ENCODE data around the gene ZFP92. TPM values are rescaled to one million over a fixed set of nuclear protein-coding genes. Genes with fewer than 3 reads are reported as not detected.

Gene ZFP92
- total RNA-seq, 1 experiment from 2014 or later = not detected

- H3K36me3 ChIP-seq (ENCODE audit: insufficient read depth, low read length) = no peaks in the 10 kb centered on the region
- H3K79me2 ChIP-seq (ENCODE audit: low read length) = no peaks in the 10 kb centered on the region
- H4K20me1 ChIP-seq (ENCODE audit: insufficient read depth, low read depth, low read length) = no peaks in the 10 kb centered on the region
- no peaks in the 10 kb centered on the region for H3K9me2 ChIP-seq (replicated peaks; ENCODE audit: insufficient read depth, low read length)
- H3K4me3 ChIP-seq (ENCODE audit: low read length) = no peak overlapping the region
- no peak overlapping the region for H3K27ac ChIP-seq (ENCODE audit: low read length)
- H3K27me3 ChIP-seq (ENCODE audit: low read length) = 0 out of 2 replicates have a peak, but pooled peaks cover 3% of the 10 kb centered on the region
- DNase-seq = no peak
- no peak overlapping the region for H2AFZ ChIP-seq (ENCODE audit: low read length)
- no peaks in the 10 kb centered on the region for H3K9me3 ChIP-seq (ENCODE audit: low read length)
- no peaks in the 10 kb centered on the region for H3K4me1 ChIP-seq (ENCODE audit: low read length)
- no peak overlapping the region for H3K9ac ChIP-seq (ENCODE audit: low read length)
- no peak overlapping the region for H3K4me2 ChIP-seq (ENCODE audit: low read depth, low read length, poor library complexity, severe bottlenecking)
Observed at GRCh38 chrX:153441981-153442380, 30.7 kb downstream of the ZFP92 start.

GRCh38 chrX:153442463-153442862 lies 31.2 kb downstream of the ZFP92 start:
- no peak overlapping the region for H3K4me2 ChIP-seq (ENCODE audit: low read depth, low read length, poor library complexity, severe bottlenecking)
- H3K4me3 ChIP-seq (ENCODE audit: low read length) = no peak overlapping the region
- H3K9ac ChIP-seq (ENCODE audit: low read length) = no peak overlapping the region
- H3K36me3 ChIP-seq (ENCODE audit: insufficient read depth, low read length) = no peaks in the 10 kb centered on the region
- H3K9me3 ChIP-seq (ENCODE audit: low read length) = no peaks in the 10 kb centered on the region
- no peak overlapping the region for H2AFZ ChIP-seq (ENCODE audit: low read length)
- H3K9me2 ChIP-seq (replicated peaks; ENCODE audit: insufficient read depth, low read length) = no peaks in the 10 kb centered on the region
- H3K4me1 ChIP-seq (ENCODE audit: low read length) = no peaks in the 10 kb centered on the region
- no peak for DNase-seq
- H3K27me3 ChIP-seq (ENCODE audit: low read length) = 0 out of 2 replicates have a peak, but pooled peaks cover 3% of the 10 kb centered on the region
- no peaks in the 10 kb centered on the region for H4K20me1 ChIP-seq (ENCODE audit: insufficient read depth, low read depth, low read length)
- H3K79me2 ChIP-seq (ENCODE audit: low read length) = no peaks in the 10 kb centered on the region
- H3K27ac ChIP-seq (ENCODE audit: low read length) = no peak overlapping the region

- no peak overlapping the region for H3K4me3 ChIP-seq (ENCODE audit: low read length)
Observed at GRCh38 chrX:153443476-153444332, 32.4 kb downstream of the ZFP92 start.

GRCh38 chrX:153444333-153445011 lies 33.2 kb downstream of the ZFP92 start:
- Histone ChIP-seq H3K36me3 (ENCODE audit: insufficient read depth, low read length) (no peaks in the 10 kb centered on the region), H3K27me3 (ENCODE audit: low read length) (0 out of 2 replicates have a peak, but pooled peaks cover 3% of the 10 kb centered on the region), H3K9me3 (ENCODE audit: low read length) (no peaks in the 10 kb centered on the region), H4K20me1 (ENCODE audit: insufficient read depth, low read depth, low read length) (no peaks in the 10 kb centered on the region), H3K27ac (ENCODE audit: low read length) (no peak overlapping the region), H3K4me3 (ENCODE audit: low read length) (no peak overlapping the region), H3K4me2 (ENCODE audit: low read depth, low read length, poor library complexity, severe bottlenecking) (no peak overlapping the region), H3K9ac (ENCODE audit: low read length) (no peak overlapping the region), H3K9me2 (replicated peaks; ENCODE audit: insufficient read depth, low read length) (no peaks in the 10 kb centered on the region), H2AFZ (ENCODE audit: low read length) (no peak overlapping the region), H3K79me2 (ENCODE audit: low read length) (no peaks in the 10 kb centered on the region), H3K4me1 (ENCODE audit: low read length) (no peaks in the 10 kb centered on the region)
- no peak for DNase-seq

More at GRCh38 chrX:153443476-153444332, 32.4 kb downstream of the ZFP92 start:
- no peak overlapping the region for H3K9ac ChIP-seq (ENCODE audit: low read length)
- no peaks in the 10 kb centered on the region for H3K4me1 ChIP-seq (ENCODE audit: low read length)
- H3K9me3 ChIP-seq (ENCODE audit: low read length) = no peaks in the 10 kb centered on the region
- H3K27ac ChIP-seq (ENCODE audit: low read length) = no peak overlapping the region
- DNase-seq = no peak
- no peaks in the 10 kb centered on the region for H3K79me2 ChIP-seq (ENCODE audit: low read length)
- no peaks in the 10 kb centered on the region for H3K9me2 ChIP-seq (replicated peaks; ENCODE audit: insufficient read depth, low read length)
- H3K36me3 ChIP-seq (ENCODE audit: insufficient read depth, low read length) = no peaks in the 10 kb centered on the region
- no peak overlapping the region for H2AFZ ChIP-seq (ENCODE audit: low read length)
- no peaks in the 10 kb centered on the region for H4K20me1 ChIP-seq (ENCODE audit: insufficient read depth, low read depth, low read length)
- H3K27me3 ChIP-seq (ENCODE audit: low read length) = 0 out of 2 replicates have a peak, but pooled peaks cover 3% of the 10 kb centered on the region
- H3K4me2 ChIP-seq (ENCODE audit: low read depth, low read length, poor library complexity, severe bottlenecking) = no peak overlapping the region

GRCh38 chrX:153445106-153445855 lies 34.0 kb downstream of the ZFP92 start:
- H3K9me3 ChIP-seq (ENCODE audit: low read length) = no peaks in the 10 kb centered on the region
- no peak overlapping the region for H3K27ac ChIP-seq (ENCODE audit: low read length)
- no peaks in the 10 kb centered on the region for H4K20me1 ChIP-seq (ENCODE audit: insufficient read depth, low read depth, low read length)
- H3K4me2 ChIP-seq (ENCODE audit: low read depth, low read length, poor library complexity, severe bottlenecking) = no peak overlapping the region
- DNase-seq = no peak
- no peaks in the 10 kb centered on the region for H3K36me3 ChIP-seq (ENCODE audit: insufficient read depth, low read length)
- H3K79me2 ChIP-seq (ENCODE audit: low read length) = no peaks in the 10 kb centered on the region
- no peaks in the 10 kb centered on the region for H3K27me3 ChIP-seq (ENCODE audit: low read length)
- no peaks in the 10 kb centered on the region for H3K4me1 ChIP-seq (ENCODE audit: low read length)
- no peaks in the 10 kb centered on the region for H3K9me2 ChIP-seq (replicated peaks; ENCODE audit: insufficient read depth, low read length)
- H3K4me3 ChIP-seq (ENCODE audit: low read length) = no peak overlapping the region
- H3K9ac ChIP-seq (ENCODE audit: low read length) = no peak overlapping the region
- H2AFZ ChIP-seq (ENCODE audit: low read length) = no peak overlapping the region

GRCh38 chrX:153445856-153446635 lies 34.8 kb downstream of the ZFP92 start, which contains the start of gene TREX2:
TREX2 (minus strand) TSS chrX:153446056; CDS start chrX:153445430, 626 bp downstream.
- no peaks in the 10 kb centered on the region for H3K36me3 ChIP-seq (ENCODE audit: insufficient read depth, low read length)
- H3K4me3 ChIP-seq (ENCODE audit: low read length) = no peak within 1 kb of the TSS
- H4K20me1 ChIP-seq (ENCODE audit: insufficient read depth, low read depth, low read length) = no peaks in the 10 kb centered on the region
- no peaks in the 10 kb centered on the region for H3K79me2 ChIP-seq (ENCODE audit: low read length)
- no peak within 1 kb of the TSS for H3K4me2 ChIP-seq (ENCODE audit: low read depth, low read length, poor library complexity, severe bottlenecking)
- no peak within 1 kb of the TSS for H2AFZ ChIP-seq (ENCODE audit: low read length)
- no peaks in the 10 kb centered on the region for H3K9me3 ChIP-seq (ENCODE audit: low read length)
- no peaks in the 10 kb centered on the region for H3K4me1 ChIP-seq (ENCODE audit: low read length)
- no peak within 1 kb of the TSS for H3K9ac ChIP-seq (ENCODE audit: low read length)
- no peak within 1 kb of the TSS for H3K27ac ChIP-seq (ENCODE audit: low read length)
- no peak for DNase-seq
- H3K27me3 ChIP-seq (ENCODE audit: low read length) = no peaks in the 10 kb centered on the region
- no peaks in the 10 kb centered on the region for H3K9me2 ChIP-seq (replicated peaks; ENCODE audit: insufficient read depth, low read length)

- Histone ChIP-seq H3K36me3 (ENCODE audit: insufficient read depth, low read length) (no peaks in the 10 kb centered on the region), H3K79me2 (ENCODE audit: low read length) (no peaks in the 10 kb centered on the region), H3K27me3 (ENCODE audit: low read length) (no peaks in the 10 kb centered on the region), H4K20me1 (ENCODE audit: insufficient read depth, low read depth, low read length) (no peaks in the 10 kb centered on the region), H3K4me2 (ENCODE audit: low read depth, low read length, poor library complexity, severe bottlenecking) (no peak overlapping the region), H3K9me3 (ENCODE audit: low read length) (no peaks in the 10 kb centered on the region), H2AFZ (ENCODE audit: low read length) (no peak overlapping the region), H3K27ac (ENCODE audit: low read length) (no peak overlapping the region), H3K4me1 (ENCODE audit: low read length) (no peaks in the 10 kb centered on the region), H3K4me3 (ENCODE audit: low read length) (no peak overlapping the region), H3K9me2 (replicated peaks; ENCODE audit: insufficient read depth, low read length) (no peaks in the 10 kb centered on the region), H3K9ac (ENCODE audit: low read length) (no peak overlapping the region)
- DNase-seq = no peak
Observed at GRCh38 chrX:153446636-153446936, 35.3 kb downstream of the ZFP92 start.
